GM19193 (cell line): Measurements from ENCODE around the gene ITPR2.

ENCODE experiments used
- POLR2A ChIP-seq: IDR thresholded peaks from 4 replicates; pipeline ENCODE4 v1.6.1; 2011; ENCODE audit not compliant: insufficient read depth, insufficient read length; ENCODE audit errors: extremely low read depth

ITPR2 gene

DNA sequence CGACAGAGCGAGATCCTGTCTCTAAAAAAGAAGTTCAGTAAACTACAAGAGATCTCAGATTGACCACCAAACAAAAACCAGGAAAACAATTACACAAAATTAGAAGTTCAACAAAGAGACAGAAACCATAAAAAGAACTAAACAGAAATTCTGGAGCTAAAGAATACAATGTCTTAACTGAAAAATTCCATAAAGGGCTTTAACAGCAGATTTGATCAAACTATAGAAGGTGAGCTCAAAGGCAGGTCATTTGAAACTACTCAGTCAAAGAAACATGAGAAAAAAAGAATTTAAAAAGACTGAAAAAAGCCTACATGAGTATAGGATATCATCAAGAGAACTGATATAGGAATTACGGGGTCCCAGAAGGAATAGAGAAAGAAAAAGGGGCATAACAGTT is 71.2 kb downstream of the ITPR2 start:
- no peak for TF ChIP-seq POLR2A

DNA sequence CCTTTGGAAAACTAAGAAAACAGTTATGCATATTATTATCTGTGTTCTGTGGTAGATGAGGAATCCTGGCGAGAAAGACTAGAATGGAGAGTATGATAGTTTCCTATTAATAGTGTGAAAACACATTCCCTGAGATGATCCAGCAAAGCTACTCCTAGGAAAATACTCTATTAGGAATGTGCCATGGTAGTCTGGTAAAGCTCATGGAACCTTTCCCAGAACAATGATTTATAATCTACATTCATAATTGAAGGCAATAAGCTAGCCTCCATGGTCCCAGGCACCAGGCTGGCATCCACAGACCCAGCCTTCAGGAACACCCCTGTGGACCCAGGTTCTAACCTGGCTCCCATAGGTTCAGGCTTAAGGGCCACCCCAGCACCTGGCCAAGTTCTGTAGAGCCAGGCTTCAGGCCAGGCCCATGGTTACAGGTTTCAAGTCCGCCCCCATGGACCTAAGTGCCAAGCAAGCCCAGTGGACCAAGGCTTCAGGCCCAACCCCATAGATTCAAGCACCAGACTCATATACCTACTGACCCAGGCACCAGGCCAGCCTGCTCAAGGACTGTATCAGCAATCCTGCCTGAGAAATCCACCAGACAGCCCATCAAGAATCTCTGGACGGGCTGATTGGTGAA is 72.2 kb downstream of the ITPR2 start:
- TF ChIP-seq POLR2A: no peak

DNA sequence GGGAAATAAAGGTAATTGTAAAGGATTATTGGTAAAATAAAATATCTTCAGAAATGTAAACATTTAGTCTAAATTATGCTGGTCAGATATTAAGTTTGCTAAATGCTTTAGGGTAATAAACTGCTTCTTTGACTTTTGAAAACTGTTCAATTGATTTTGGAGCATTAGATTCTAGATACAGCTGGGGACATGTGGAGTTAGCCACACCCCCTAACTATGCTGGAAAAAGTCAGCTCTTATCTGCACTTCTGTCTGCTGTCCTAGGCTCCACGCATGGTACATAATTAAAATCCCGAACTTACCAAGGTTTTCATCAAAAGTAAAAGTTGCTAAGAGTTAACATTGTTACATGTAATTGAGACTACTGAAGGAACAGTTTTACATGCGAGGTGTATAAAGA is 78.8 kb downstream of the ITPR2 start:
- no peak for TF ChIP-seq POLR2A

- TF ChIP-seq POLR2A: no peak
These were observed 81.8 kb downstream of the ITPR2 start for GRCh38 chr12:26751179-26751578.

- TF ChIP-seq POLR2A: no peak
These were observed 82.3 kb downstream of the ITPR2 start for GRCh38 chr12:26750531-26751175.

DNA sequence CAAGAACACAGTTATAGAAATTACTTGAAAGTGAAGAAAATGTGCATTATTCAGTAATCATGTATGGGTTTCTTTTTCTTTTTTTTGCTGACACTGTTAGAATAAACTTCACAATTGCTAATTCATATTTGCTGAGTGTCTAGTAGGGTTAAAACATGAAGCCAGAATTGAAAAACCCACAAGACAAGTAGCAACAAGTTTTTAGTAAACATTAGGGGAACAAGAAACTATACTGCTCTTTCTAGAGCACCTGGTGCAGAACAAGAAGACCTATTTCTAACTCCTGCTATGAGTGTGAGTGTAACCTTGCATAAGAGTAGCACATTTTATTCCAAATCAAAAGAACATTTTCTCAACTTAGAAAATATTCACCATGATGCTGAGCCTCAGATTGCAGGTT is 83.2 kb downstream of the ITPR2 start:
- no peak for TF ChIP-seq POLR2A

GRCh38 chr12:26748741-26749431 is 84.1 kb downstream of the ITPR2 start:
- peak; percentile 5 for TF ChIP-seq POLR2A

DNA sequence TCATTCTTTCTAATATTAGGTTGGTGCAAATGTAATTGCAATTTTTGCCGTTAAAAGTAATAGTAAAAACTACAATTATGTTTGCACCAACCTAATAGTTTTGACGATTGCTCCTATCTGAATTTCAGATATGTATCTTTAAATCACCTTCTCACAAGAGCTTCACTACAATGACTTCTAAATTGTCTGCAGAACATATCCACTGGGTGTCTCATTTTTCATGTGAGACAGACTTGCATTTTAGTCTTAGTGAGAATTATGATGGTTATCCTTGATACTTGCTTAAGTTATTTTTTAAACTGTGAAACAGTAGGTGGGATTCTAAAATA is 84.6 kb downstream of the ITPR2 start:
- no peak for TF ChIP-seq POLR2A

GRCh38 chr12:26746121-26746714 is 86.8 kb downstream of the ITPR2 start:
- peak; percentile 30 for TF ChIP-seq POLR2A

DNA sequence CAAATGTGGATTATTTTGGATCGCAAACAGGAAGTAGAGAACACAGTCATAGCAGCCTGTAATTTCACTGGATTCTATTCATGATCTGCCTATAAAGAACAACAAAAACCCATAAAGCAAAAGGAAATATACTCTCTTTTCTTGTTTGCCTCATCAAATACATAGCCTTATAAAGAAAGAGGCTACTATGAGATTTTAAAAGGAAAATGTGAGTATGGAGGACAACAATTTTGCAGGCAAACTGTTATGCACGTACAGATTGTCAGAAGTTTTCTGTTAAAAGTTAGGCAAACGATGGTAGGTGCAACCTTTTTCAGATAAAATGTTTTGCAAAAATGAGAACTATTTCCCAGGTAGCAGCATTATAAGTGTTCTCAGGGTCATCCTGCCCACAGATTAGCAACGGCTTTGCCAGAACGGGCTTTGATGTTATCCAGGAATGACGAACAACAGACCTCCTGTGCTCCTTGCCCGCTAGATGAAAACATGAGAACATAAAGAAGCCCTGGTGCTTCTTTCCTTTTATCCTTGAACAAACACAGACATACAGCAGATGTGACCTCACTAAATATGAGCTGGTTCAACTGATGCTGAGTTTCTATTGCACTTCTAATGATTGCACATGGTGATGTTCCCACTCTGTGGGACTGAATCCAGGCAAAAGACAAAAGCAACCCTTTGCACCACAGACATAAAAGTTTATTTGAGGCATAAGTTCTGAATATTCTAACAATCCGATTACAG is 88.1 kb downstream of the ITPR2 start:
- no peak for TF ChIP-seq POLR2A

GRCh38 chr12:26744042-26744626 is 88.9 kb downstream of the ITPR2 start:
- TF ChIP-seq POLR2A: no peak

- TF ChIP-seq POLR2A: no peak
These were observed 91.3 kb downstream of the ITPR2 start for GRCh38 chr12:26741584-26742227.

DNA sequence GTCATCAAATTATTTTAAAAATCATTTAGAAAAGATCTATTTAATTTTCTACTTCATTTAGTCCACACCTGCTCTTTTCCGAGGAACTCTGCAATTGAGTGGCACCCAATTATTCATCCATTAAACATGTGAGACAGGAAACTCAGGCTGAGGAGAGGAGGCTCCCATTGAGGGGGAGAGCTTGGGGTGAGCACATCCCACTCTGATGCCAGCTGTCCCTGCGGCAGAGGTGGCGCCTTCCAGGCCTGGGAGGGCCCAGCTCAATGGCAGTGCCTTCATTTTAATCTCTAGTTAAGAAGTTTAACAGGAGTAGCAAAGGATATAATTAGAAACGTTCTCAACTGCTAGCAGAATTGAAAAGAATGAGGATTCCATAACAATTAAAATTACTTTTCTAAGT is 92.0 kb downstream of the ITPR2 start:
- no peak for TF ChIP-seq POLR2A

DNA sequence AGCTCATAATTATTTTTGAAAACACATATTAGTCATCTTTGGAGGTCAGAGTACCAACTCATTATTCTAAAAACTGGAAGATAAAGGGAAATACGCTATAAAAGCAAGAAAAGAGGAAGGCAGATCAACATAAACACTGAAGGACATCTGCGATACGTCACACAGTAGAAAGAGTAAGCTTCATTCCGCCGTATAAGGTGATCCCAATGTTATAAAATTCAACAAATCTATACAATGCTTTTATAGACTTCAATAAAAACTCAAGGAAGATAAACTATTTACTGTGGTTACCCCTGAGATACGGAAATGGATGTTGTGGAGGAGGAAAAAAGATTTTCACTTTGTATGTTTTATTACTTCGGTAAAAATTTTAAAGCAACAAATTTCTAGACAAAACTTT is 92.6 kb downstream of the ITPR2 start:
- TF ChIP-seq POLR2A: no peak
